Measurements from ENCODE around the gene L1CAM.

GRCh38 chrX:153828308-153828707, 57.7 kb downstream of the L1CAM start:
- TF ChIP-seq, protein P1, sequence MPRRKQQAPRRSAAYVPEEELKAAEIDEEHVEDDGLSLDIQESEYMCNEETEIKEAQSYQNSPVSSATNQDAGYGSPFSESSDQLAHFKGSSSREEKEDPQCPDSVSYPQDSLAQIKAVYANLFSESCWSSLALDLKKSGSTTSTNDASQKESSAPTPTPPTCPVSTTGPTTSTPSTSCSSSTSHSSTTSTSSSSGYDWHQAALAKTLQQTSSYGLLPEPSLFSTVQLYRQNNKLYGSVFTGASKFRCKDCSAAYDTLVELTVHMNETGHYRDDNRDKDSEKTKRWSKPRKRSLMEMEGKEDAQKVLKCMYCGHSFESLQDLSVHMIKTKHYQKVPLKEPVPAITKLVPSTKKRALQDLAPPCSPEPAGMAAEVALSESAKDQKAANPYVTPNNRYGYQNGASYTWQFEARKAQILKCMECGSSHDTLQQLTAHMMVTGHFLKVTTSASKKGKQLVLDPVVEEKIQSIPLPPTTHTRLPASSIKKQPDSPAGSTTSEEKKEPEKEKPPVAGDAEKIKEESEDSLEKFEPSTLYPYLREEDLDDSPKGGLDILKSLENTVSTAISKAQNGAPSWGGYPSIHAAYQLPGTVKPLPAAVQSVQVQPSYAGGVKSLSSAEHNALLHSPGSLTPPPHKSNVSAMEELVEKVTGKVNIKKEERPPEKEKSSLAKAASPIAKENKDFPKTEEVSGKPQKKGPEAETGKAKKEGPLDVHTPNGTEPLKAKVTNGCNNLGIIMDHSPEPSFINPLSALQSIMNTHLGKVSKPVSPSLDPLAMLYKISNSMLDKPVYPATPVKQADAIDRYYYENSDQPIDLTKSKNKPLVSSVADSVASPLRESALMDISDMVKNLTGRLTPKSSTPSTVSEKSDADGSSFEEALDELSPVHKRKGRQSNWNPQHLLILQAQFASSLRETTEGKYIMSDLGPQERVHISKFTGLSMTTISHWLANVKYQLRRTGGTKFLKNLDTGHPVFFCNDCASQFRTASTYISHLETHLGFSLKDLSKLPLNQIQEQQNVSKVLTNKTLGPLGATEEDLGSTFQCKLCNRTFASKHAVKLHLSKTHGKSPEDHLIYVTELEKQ (tag by site-specific recombination; IDR thresholded peaks at IDR 0.05; ENCODE audit: borderline replicate concordance) = no peak
- TF ChIP-seq, protein P2, sequence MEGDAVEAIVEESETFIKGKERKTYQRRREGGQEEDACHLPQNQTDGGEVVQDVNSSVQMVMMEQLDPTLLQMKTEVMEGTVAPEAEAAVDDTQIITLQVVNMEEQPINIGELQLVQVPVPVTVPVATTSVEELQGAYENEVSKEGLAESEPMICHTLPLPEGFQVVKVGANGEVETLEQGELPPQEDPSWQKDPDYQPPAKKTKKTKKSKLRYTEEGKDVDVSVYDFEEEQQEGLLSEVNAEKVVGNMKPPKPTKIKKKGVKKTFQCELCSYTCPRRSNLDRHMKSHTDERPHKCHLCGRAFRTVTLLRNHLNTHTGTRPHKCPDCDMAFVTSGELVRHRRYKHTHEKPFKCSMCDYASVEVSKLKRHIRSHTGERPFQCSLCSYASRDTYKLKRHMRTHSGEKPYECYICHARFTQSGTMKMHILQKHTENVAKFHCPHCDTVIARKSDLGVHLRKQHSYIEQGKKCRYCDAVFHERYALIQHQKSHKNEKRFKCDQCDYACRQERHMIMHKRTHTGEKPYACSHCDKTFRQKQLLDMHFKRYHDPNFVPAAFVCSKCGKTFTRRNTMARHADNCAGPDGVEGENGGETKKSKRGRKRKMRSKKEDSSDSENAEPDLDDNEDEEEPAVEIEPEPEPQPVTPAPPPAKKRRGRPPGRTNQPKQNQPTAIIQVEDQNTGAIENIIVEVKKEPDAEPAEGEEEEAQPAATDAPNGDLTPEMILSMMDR (tag by site-specific recombination; IDR thresholded peaks at IDR 0.05) = no peak
- TF ChIP-seq KLF1 (tag by site-specific recombination; IDR thresholded peaks at IDR 0.05) (no peak), KLF10 (tag by site-specific recombination; IDR thresholded peaks at IDR 0.05) (no peak), ZNF114 (tag by site-specific recombination; IDR thresholded peaks at IDR 0.05) (no peak), REST (tag by site-specific recombination; IDR thresholded peaks at IDR 0.05) (no peak)
- TF ChIP-seq, protein P3, sequence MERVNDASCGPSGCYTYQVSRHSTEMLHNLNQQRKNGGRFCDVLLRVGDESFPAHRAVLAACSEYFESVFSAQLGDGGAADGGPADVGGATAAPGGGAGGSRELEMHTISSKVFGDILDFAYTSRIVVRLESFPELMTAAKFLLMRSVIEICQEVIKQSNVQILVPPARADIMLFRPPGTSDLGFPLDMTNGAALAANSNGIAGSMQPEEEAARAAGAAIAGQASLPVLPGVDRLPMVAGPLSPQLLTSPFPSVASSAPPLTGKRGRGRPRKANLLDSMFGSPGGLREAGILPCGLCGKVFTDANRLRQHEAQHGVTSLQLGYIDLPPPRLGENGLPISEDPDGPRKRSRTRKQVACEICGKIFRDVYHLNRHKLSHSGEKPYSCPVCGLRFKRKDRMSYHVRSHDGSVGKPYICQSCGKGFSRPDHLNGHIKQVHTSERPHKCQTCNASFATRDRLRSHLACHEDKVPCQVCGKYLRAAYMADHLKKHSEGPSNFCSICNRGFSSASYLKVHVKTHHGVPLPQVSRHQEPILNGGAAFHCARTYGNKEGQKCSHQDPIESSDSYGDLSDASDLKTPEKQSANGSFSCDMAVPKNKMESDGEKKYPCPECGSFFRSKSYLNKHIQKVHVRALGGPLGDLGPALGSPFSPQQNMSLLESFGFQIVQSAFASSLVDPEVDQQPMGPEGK (tag by site-specific recombination; IDR thresholded peaks at IDR 0.05) = no peak

All from HEK293 (cell line).